Keratinocyte (primary cell): ENCODE data around the gene EHBP1. TPM values are rescaled to one million over a fixed set of nuclear protein-coding genes. Genes with fewer than 3 reads are reported as not detected.

Source experiments
- DNase-seq: peaks from one replicate; pipeline ENCODE4 v3.0.0-alpha.2; 2011; ENCODE audit warnings: low read depth, missing footprints, low spot score
- FAIRE-seq: peaks from 2 replicates; lab custom pipeline; 2011; peaks lifted over from hg19 to GRCh38; lab: Jason Lieb, UNC
- H2AFZ ChIP-seq: 2 replicates; pipeline ENCODE4 v1.6.0; 2012; ENCODE audit warnings: low read length, control low read depth, inconsistent platforms; ENCODE audit not compliant: control insufficient read depth
- H3K27ac ChIP-seq: 2 replicates; pipeline ENCODE4 v1.5.1; 2011; ENCODE audit warnings: low read length; ENCODE audit not compliant: control insufficient read depth, insufficient read depth
- H3K27me3 ChIP-seq: 3 replicates; pipeline ENCODE4 v1.6.0; 2011; ENCODE audit warnings: low read length; ENCODE audit not compliant: control insufficient read depth, insufficient read depth; ENCODE audit errors: extremely low read depth
- H3K36me3 ChIP-seq, 2 experiments: 2 replicates in 1 of 2; 3 replicates in 1 of 2; pipeline ENCODE4 v1.5.1; 2011; ENCODE audit warnings: low read length in 2 of 2, mild to moderate bottlenecking in 1 of 2; ENCODE audit not compliant: control insufficient read depth in 2 of 2, insufficient read depth in 2 of 2; ENCODE audit errors: extremely low read depth in 1 of 2
- H3K4me1 ChIP-seq: 3 replicates; pipeline ENCODE4 v1.5.1; 2011; ENCODE audit warnings: low read length; ENCODE audit not compliant: control insufficient read depth, insufficient read depth; ENCODE audit errors: extremely low read depth
- H3K4me2 ChIP-seq: 3 replicates; pipeline ENCODE4 v1.6.0; 2011; ENCODE audit warnings: low read depth, low read length; ENCODE audit not compliant: control insufficient read depth, insufficient read depth; ENCODE audit errors: extremely low read depth
- H3K4me3 ChIP-seq, 3 experiments: fragments of 200-600 bp in 1 of 3; sonication (generic) in 1 of 3; 2 replicates in 2 of 3; 3 replicates in 1 of 3; pipeline ENCODE4 v1.5.1; 2011 to 2016; ENCODE audit warnings: low read length in 3 of 3, mild to moderate bottlenecking in 3 of 3, control low read depth in 2 of 3, inconsistent platforms in 1 of 3, low read depth in 1 of 3, mixed read lengths in 1 of 3, mixed run types in 1 of 3, moderate library complexity in 1 of 3; ENCODE audit not compliant: control insufficient read depth in 2 of 3, insufficient read depth in 2 of 3; ENCODE audit errors: extremely low read depth in 1 of 3
- H3K79me2 ChIP-seq: 2 replicates; pipeline ENCODE4 v1.6.0; 2012; ENCODE audit warnings: low read length; ENCODE audit not compliant: control insufficient read depth, insufficient read depth
- H3K9ac ChIP-seq: 3 replicates; pipeline ENCODE4 v1.6.0; 2011; ENCODE audit warnings: low read length; ENCODE audit not compliant: control insufficient read depth, insufficient read depth; ENCODE audit errors: extremely low read depth
- H3K9me1 ChIP-seq: 3 replicates; pipeline ENCODE4 v1.6.0; 2011; ENCODE audit warnings: low read length; ENCODE audit not compliant: control insufficient read depth, insufficient read depth; ENCODE audit errors: extremely low read depth
- H3K9me3 ChIP-seq: 2 replicates; pipeline ENCODE4 v1.5.1; 2012; ENCODE audit warnings: low read depth, low read length; ENCODE audit not compliant: control insufficient read depth
- H4K20me1 ChIP-seq: 3 replicates; pipeline ENCODE4 v1.6.0; 2011; ENCODE audit warnings: low read length; ENCODE audit not compliant: control insufficient read depth, insufficient read depth; ENCODE audit errors: extremely low read depth
- CTCF ChIP-seq, 3 experiments: IDR thresholded peaks in 1 of 3; conservative IDR thresholded peaks in 1 of 3; optimal IDR thresholded peaks in 1 of 3; 2 replicates in 2 of 3; 3 replicates in 1 of 3; pipeline versions ENCODE3 to v1.5.1; 2011; ENCODE audit warnings: low read length in 3 of 3, mild to moderate bottlenecking in 3 of 3, moderate library complexity in 2 of 3, control low read depth in 1 of 3, inconsistent platforms in 1 of 3; ENCODE audit not compliant: insufficient read depth in 2 of 3; ENCODE audit errors: extremely low read depth in 1 of 3
- EZH2 ChIP-seq: IDR thresholded peaks from one replicate; pipeline ENCODE4 v1.6.1; 2012; ENCODE audit warnings: inconsistent platforms, mild to moderate bottlenecking, low read length, moderate library complexity
- dilution Hi-C: fragments of 300-500 bp; cut with MboI; formaldehyde crosslinking; loops from one replicate; pipeline ENCODE4 v1.7.0; 2020; ENCODE audit warnings: low sequenced_read_pairs; ENCODE audit not compliant: extremely low pct_ligation_motif_present
- polyA plus RNA-seq, 5 experiments: library from polyadenylated mRNA; depleted of rRNA in 3 of 5; stranded (reverse) in 3 of 5; stranded (forward) in 1 of 5; unstranded in 1 of 5; fragments of >200 nt; gene quantifications; 1 replicate in 1 of 5; 2 replicates in 3 of 5; 3 replicates in 1 of 5; pipeline versions ENCODE4 v1.2.1 to v1.2.3, GENCODE V29; 2011 to 2012; ENCODE audit warnings: missing spikeins in 2 of 5, low read depth in 1 of 5, low replicate concordance in 1 of 5

Gene EHBP1
- polyA plus RNA-seq, 1 donor (not counting 4 experiments of a cell fraction or from before 2014, with no cell fraction given) = 59.0 TPM

GRCh38 chr2:62765619-62766376 is 60.3 kb downstream of the EHBP1 start:
- DNase-seq = no peak
- Histone ChIP-seq H3K36me3 (peaks cover 0 to 2% of the 10 kb centered on the region in 2 experiments), H3K4me1 (no peaks in the 10 kb centered on the region), H3K79me2 (peaks cover 42% of the 10 kb centered on the region), H3K9me1 (no peaks in the 10 kb centered on the region), H3K27me3 (no peaks in the 10 kb centered on the region), H3K4me2 (no peak overlapping the region), H3K4me3 (no peak overlapping the region), H3K9ac (no peak overlapping the region), H4K20me1 (no peaks in the 10 kb centered on the region), H3K9me3 (peaks cover 2% of the 10 kb centered on the region), H2AFZ (no peak overlapping the region), H3K27ac (no peak overlapping the region)
- no peak for FAIRE-seq
- TF ChIP-seq CTCF (optimal IDR thresholded peaks at IDR 0.05 in 1 of 3, IDR thresholded peaks at IDR 0.05 in 1 of 3, conservative IDR thresholded peaks at IDR 0.05 in 1 of 3; ENCODE audit: extremely low read depth in 1 of 3, insufficient read depth in 2 of 3, low read length in 3 of 3) = no peak
- TF ChIP-seq EZH2 = no peak
- dilution Hi-C loops = loop anchor here (10.0 kb wide), 1 partner anchor 61 kb away; the partner anchor contains the start of gene EHBP1

- no peak overlapping the region for H3K9ac ChIP-seq
- FAIRE-seq (no peak), DNase-seq (no peak)
- H3K27me3 ChIP-seq = no peaks in the 10 kb centered on the region
- TF ChIP-seq EZH2 (no peak), CTCF (optimal IDR thresholded peaks at IDR 0.05 in 1 of 3, IDR thresholded peaks at IDR 0.05 in 1 of 3, conservative IDR thresholded peaks at IDR 0.05 in 1 of 3; ENCODE audit: extremely low read depth in 1 of 3, insufficient read depth in 2 of 3, low read length in 3 of 3) (no peak)
- no peak overlapping the region for H3K27ac ChIP-seq
- no peaks in the 10 kb centered on the region for H3K9me1 ChIP-seq
- H3K79me2 ChIP-seq = peaks cover 15% of the 10 kb centered on the region
- H2AFZ ChIP-seq = no peak overlapping the region
- no peaks in the 10 kb centered on the region for H3K4me1 ChIP-seq
- peaks cover 2% of the 10 kb centered on the region for H3K9me3 ChIP-seq
- H3K4me3 ChIP-seq = no peak overlapping the region
- no peaks in the 10 kb centered on the region for H4K20me1 ChIP-seq
- no peak overlapping the region for H3K4me2 ChIP-seq
- dilution Hi-C loops = loop anchor here (10.0 kb wide), 1 partner anchor 64 kb away; the partner anchor contains the start of gene EHBP1
- peaks cover 0 to 2% of the 10 kb centered on the region in 2 experiments for H3K36me3 ChIP-seq
These were observed 63.1 kb downstream of the EHBP1 start for GRCh38 chr2:62768615-62769014.
